ENCODE measurements around the gene PUS1. TPM values are rescaled to one million over a fixed set of nuclear protein-coding genes. Genes with fewer than 3 reads are reported as not detected.
A peak's percentile ranks its signal among the peaks of the same experiment; 100 is the strongest.

PUS1 gene
- total and polyA plus RNA-seq, 9 of the 15 experiments (the other 6 are each of a cell fraction or from before 2014, with no cell fraction given) = 1.9 to 90.8 (median 30.0) TPM

- BruUV-seq (replicated peaks) = no TSS peak
- DNase-seq (ENCODE audit: extremely low read depth in 1 of 4, low spot score in 3 of 4) (no peak), ATAC-seq (no peak), FAIRE-seq (no peak)
- CTCF ChIA-PET (ENCODE audit: low intra/inter-chr PET ratio) = no interaction called here
- H3K36me3 ChIP-seq (ENCODE audit: control insufficient read depth, insufficient read depth, low read length) = peaks cover 7% of the 10 kb centered on the region; the same call in 1 of the 3 replicates
- no peaks in the 10 kb centered on the region for H3K9me3 ChIP-seq (replicated peaks; ENCODE audit: control insufficient read depth, insufficient read depth, low read depth, low read length)
- intact Hi-C loops (cut with micrococcal nuclease) = no loop called here
- H3K27me3 ChIP-seq (ENCODE audit: control insufficient read depth in 2 of 2, insufficient read depth in 2 of 2, low read length in 2 of 2) = no peaks in the 10 kb centered on the region
- POLR2A ChIA-PET = interaction anchor here (0.6 to 2.3 kb wide), 2 partner anchors 10 to 23 kb away, joined by 3 to 6 read pairs; no protein-coding TSS in a partner anchor
- H3K9ac ChIP-seq (ENCODE audit: insufficient read depth in 1 of 2, low read depth in 2 of 2, low read length in 2 of 2) = no peak overlapping the region
- H3K79me2 ChIP-seq (ENCODE audit: control insufficient read depth, insufficient read depth, low read length) = no peaks in the 10 kb centered on the region
- no peak overlapping the region for H3K4me3 ChIP-seq
- no peak overlapping the region for H3K4me2 ChIP-seq (ENCODE audit: insufficient read depth, low read length)
- no peak for TF ChIP-seq HSF4 (CRISPR knock-in tag; IDR thresholded peaks at IDR 0.05; ENCODE audit: borderline replicate concordance)
- TF ChIP-seq, protein P1, sequence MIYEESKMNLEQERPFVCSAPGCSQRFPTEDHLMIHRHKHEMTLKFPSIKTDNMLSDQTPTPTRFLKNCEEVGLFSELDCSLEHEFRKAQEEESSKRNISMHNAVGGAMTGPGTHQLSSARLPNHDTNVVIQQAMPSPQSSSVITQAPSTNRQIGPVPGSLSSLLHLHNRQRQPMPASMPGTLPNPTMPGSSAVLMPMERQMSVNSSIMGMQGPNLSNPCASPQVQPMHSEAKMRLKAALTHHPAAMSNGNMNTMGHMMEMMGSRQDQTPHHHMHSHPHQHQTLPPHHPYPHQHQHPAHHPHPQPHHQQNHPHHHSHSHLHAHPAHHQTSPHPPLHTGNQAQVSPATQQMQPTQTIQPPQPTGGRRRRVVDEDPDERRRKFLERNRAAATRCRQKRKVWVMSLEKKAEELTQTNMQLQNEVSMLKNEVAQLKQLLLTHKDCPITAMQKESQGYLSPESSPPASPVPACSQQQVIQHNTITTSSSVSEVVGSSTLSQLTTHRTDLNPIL (CRISPR knock-in tag; IDR thresholded peaks at IDR 0.05) = no peak
- 0 out of 2 replicates have a peak, but pooled peaks have one; percentile 2 for TF ChIP-seq POLR2A (conservative IDR thresholded peaks at IDR 0.05)
- whole genome bisulfite sequencing (ENCODE audit: insufficient coverage, low coverage, missing lambda C conversion rate) = 90% methylated on average over 14 of the region's 14 CpGs
- no peaks in the 10 kb centered on the region for H3K9me1 ChIP-seq (ENCODE audit: control insufficient read depth, insufficient read depth, low read length)
- no peaks in the 10 kb centered on the region for H4K20me1 ChIP-seq (replicated peaks; ENCODE audit: control insufficient read depth, insufficient read depth, low read length)
- in situ Hi-C loops (cut with MboI) = no loop called here
- H2AFZ ChIP-seq (ENCODE audit: low read depth, low read length) = no peak overlapping the region
- no peak overlapping the region for H3K27ac ChIP-seq (ENCODE audit: extremely low read depth, low read depth, low read length)
- peaks cover 0 to 25% of the 10 kb centered on the region in 2 experiments; a peak in 2 of 5 replicates for H3K4me1 ChIP-seq (replicated peaks in 1 of 2; ENCODE audit: control insufficient read depth in 2 of 2, insufficient read depth in 2 of 2, low read length in 2 of 2)
Observed at GRCh38 chr12:131920157-131920508, 8.9 kb upstream of the PUS1 start.
